A673 (cell line): ENCODE data around the gene PRSS53. TPM values are rescaled to one million over a fixed set of nuclear protein-coding genes. Genes with fewer than 3 reads are reported as not detected.

Source experiments
- BruUV-seq: library from RNA; stranded (reverse); fragments of 400-500 nt; replicated peaks from 2 replicates; lab custom pipeline; 2021; lab: Mats Ljungman, UMichigan
- CTCF ChIA-PET: fragments of 300-600 bp; sonication (Branson Sonifier 250); formaldehyde crosslinking; loops from one replicate; lab custom pipeline; 2022; ENCODE audit warnings: antibody characterized with exemption; lab: Charles Lee
- POLR2A ChIA-PET: fragments of 300-600 bp; sonication (Branson Sonifier 250); formaldehyde crosslinking; loops from one replicate; lab custom pipeline; 2022; ENCODE audit warnings: antibody characterized with exemption; ENCODE audit not compliant: low non-redundant PET; lab: Charles Lee
- DNase-seq: peaks from one replicate; pipeline ENCODE4 v3.0.0-alpha.2; 2015; ENCODE audit warnings: low spot score
- H3K27ac ChIP-seq: fragments of 200-600 bp; sonication (generic); 2 replicates; pipeline ENCODE4 v1.5.1; 2016; ENCODE audit warnings: mixed run types, low read depth, mild to moderate bottlenecking, mixed read lengths, antibody characterized with exemption, low read length; ENCODE audit not compliant: poor library complexity, severe bottlenecking
- H3K27me3 ChIP-seq: fragments of 200-600 bp; sonication (generic); replicated peaks from 2 replicates; pipeline ENCODE4 v1.6.1; 2017; ENCODE audit warnings: mixed run types, low read depth, mild to moderate bottlenecking, mixed read lengths, antibody characterized with exemption, low read length; ENCODE audit not compliant: insufficient read depth, poor library complexity
- H3K36me3 ChIP-seq: fragments of 200-600 bp; sonication (generic); 2 replicates; pipeline ENCODE4 v1.6.1; 2016; ENCODE audit warnings: mixed run types, mild to moderate bottlenecking, mixed read lengths, antibody characterized with exemption, low read length; ENCODE audit not compliant: insufficient read depth, poor library complexity, severe bottlenecking
- H3K4me1 ChIP-seq: fragments of 200-600 bp; sonication (generic); 2 replicates; pipeline ENCODE4 v1.6.1; 2017; ENCODE audit warnings: mixed run types, mild to moderate bottlenecking, mixed read lengths, antibody characterized with exemption, low read length; ENCODE audit not compliant: insufficient read depth, poor library complexity, severe bottlenecking
- H3K4me3 ChIP-seq: fragments of 200-600 bp; sonication (generic); 2 replicates; pipeline ENCODE4 v1.5.1; 2016; ENCODE audit warnings: low read depth, mixed run types, mild to moderate bottlenecking, mixed read lengths, low read length; ENCODE audit not compliant: poor library complexity, severe bottlenecking
- H3K9me3 ChIP-seq: fragments of 200-600 bp; sonication (generic); 2 replicates; pipeline ENCODE4 v1.6.1; 2016; ENCODE audit warnings: mixed run types, low read depth, mild to moderate bottlenecking, mixed read lengths, antibody characterized with exemption, low read length; ENCODE audit not compliant: poor library complexity, severe bottlenecking
- CTCF ChIP-seq: fragments of 300-800, 200-600 bp; sonication (generic); conservative IDR thresholded peaks from 2 replicates; pipeline ENCODE4 v1.5.1; 2017; ENCODE audit warnings: low read depth, mild to moderate bottlenecking, antibody characterized with exemption, low read length, moderate library complexity, mixed read lengths
- EZH2 ChIP-seq: fragments of 200-600 bp; sonication (generic); IDR thresholded peaks from 2 replicates; pipeline ENCODE4 v1.6.1; 2017; ENCODE audit warnings: borderline replicate concordance, low read depth, mild to moderate bottlenecking, mixed read lengths, antibody characterized with exemption, low read length; ENCODE audit not compliant: poor library complexity, severe bottlenecking
- intact Hi-C: fragments of 100-400 bp; cut with micrococcal nuclease; formaldehyde crosslinking; loops from one replicate; pipeline ENCODE4 v1.10.0; 2022; ENCODE audit not compliant: unreplicated experiment
- total RNA-seq: library from RNA; stranded (reverse); gene quantifications from 2 replicates; pipeline ENCODE4 v1.2.3, GENCODE V29; 2021

Gene PRSS53
- total RNA-seq, 1 experiment from 2014 or later, result 3.1 TPM

- no peaks in the 10 kb centered on the region for H3K36me3 ChIP-seq
- BruUV-seq, result TSS peak; percentile 55
- H3K4me3 ChIP-seq, result no peak overlapping the region
- H3K4me1 ChIP-seq, result no peaks in the 10 kb centered on the region
- H3K27ac ChIP-seq, result no peak overlapping the region
- POLR2A ChIA-PET, result no interaction called here
- no peak for DNase-seq
- H3K27me3 ChIP-seq, result no peaks in the 10 kb centered on the region
- CTCF ChIA-PET, result no interaction called here
- intact Hi-C loops, result no loop called here
- TF ChIP-seq CTCF (no peak), EZH2 (no peak)
- no peaks in the 10 kb centered on the region for H3K9me3 ChIP-seq
These were observed 33.1 kb downstream of the PRSS53 start for GRCh38 chr16:31055613-31056012.

GRCh38 chr16:31052114-31052513 lies 36.6 kb downstream of the PRSS53 start:
- H3K27ac ChIP-seq, result no peak overlapping the region
- POLR2A ChIA-PET, result no interaction called here

GRCh38 chr16:31050280-31051030 lies 38.3 kb downstream of the PRSS53 start:
- Histone ChIP-seq H3K27me3 (no peaks in the 10 kb centered on the region), H3K4me3 (no peak overlapping the region), H3K4me1 (no peaks in the 10 kb centered on the region), H3K9me3 (no peaks in the 10 kb centered on the region), H3K36me3 (no peaks in the 10 kb centered on the region), H3K27ac (no peak overlapping the region)
- ChIA-PET POLR2A (interaction anchor here (0.5 kb wide), 1 partner anchor 51 kb away, joined by 3 read pairs; no protein-coding TSS in a partner anchor), CTCF (no interaction called here)
- TF ChIP-seq EZH2, result no peak
- TF ChIP-seq CTCF, result no peak
- intact Hi-C loops, result no loop called here
- BruUV-seq, result no TSS peak
- no peak for DNase-seq

More at GRCh38 chr16:31052114-31052513, 36.6 kb downstream of the PRSS53 start:
- no peak for TF ChIP-seq CTCF
- no peak for TF ChIP-seq EZH2
- CTCF ChIA-PET, result no interaction called here
- no TSS peak for BruUV-seq
- Histone ChIP-seq H3K27me3 (no peaks in the 10 kb centered on the region), H3K4me3 (no peak overlapping the region), H3K36me3 (no peaks in the 10 kb centered on the region), H3K4me1 (no peaks in the 10 kb centered on the region), H3K9me3 (no peaks in the 10 kb centered on the region)
- intact Hi-C loops, result no loop called here
- DNase-seq, result no peak
